A549 (cell line): ENCODE data around the gene THRA. TPM values are rescaled to one million over a fixed set of nuclear protein-coding genes. Genes with fewer than 3 reads are reported as not detected.
"Not testable (repeated sequence)": the region's sequence is repeated elsewhere in the genome, so short reads cannot be mapped to it uniquely, and the experiment has no call there.

Experiments used
- ATAC-seq, 2 experiments: fragments of 200-7000 bp in 1 of 2; fragments of >200 bp in 1 of 2; cut with Nextera tagmentation in 1 of 2; cut with Tn5 transposase in 1 of 2; 3 replicates each; pipeline versions ENCODE4 v1.8.0 to v1.9.1; 2018 to 2020; ENCODE audit warnings: mild to moderate bottlenecking in 1 of 2, moderate library complexity in 1 of 2
- CTCF ChIA-PET: fragments of 300-600 bp; sonication (Branson Sonifier 250); formaldehyde crosslinking; extraction: SDS; loops from one replicate; lab custom pipeline; 2021; ENCODE audit warnings: antibody characterized with exemption, inconsistent platforms; lab: Yijun Ruan, JAX
- POLR2A ChIA-PET: fragments of 350-600 bp; formaldehyde crosslinking; extraction: SDS; loops from one replicate; lab custom pipeline; 2021; ENCODE audit warnings: antibody characterized with exemption, inconsistent platforms; lab: Yijun Ruan, JAX
- DNase-seq, 2 experiments: peaks; one replicate each; pipeline versions ENCODE4 v3.0.0 to v3.0.0-alpha.2; 2011 to 2016; ENCODE audit warnings: low read depth in 1 of 2, low spot score in 1 of 2
- FAIRE-seq: peaks from 2 replicates; lab custom pipeline; 2011; peaks lifted over from hg19 to GRCh38; lab: Jason Lieb, UNC
- H3K27ac ChIP-seq, 2 experiments: fragments of >200 bp; sonication (Bioruptor Twin); formaldehyde crosslinking; 3 replicates each; pipeline ENCODE4 v1.5.1; 2016 to 2017
- H3K4me1 ChIP-seq: fragments of >200 bp; sonication (Bioruptor Twin); formaldehyde crosslinking; 3 replicates; pipeline ENCODE4 v1.6.1; 2016
- H3K4me2 ChIP-seq: fragments of >200 bp; sonication (Bioruptor Twin); formaldehyde crosslinking; 3 replicates; pipeline ENCODE4 v1.6.1; 2016
- H3K4me3 ChIP-seq: fragments of >200 bp; sonication (Bioruptor Twin); formaldehyde crosslinking; 3 replicates; pipeline ENCODE4 v1.5.1; 2016
- H3K9me3 ChIP-seq: fragments of >200 bp; sonication (Bioruptor Twin); formaldehyde crosslinking; 3 replicates; pipeline ENCODE4 v1.6.1; 2016
- BCL3 ChIP-seq: fragments of >200 bp; sonication (Bioruptor Twin); formaldehyde crosslinking; IDR thresholded peaks from 3 replicates; pipeline ENCODE4 v1.6.1; 2016
- CBX2 ChIP-seq: fragments of 200-600 bp; sonication (generic); IDR thresholded peaks from 2 replicates; pipeline ENCODE4 v1.6.1; 2016; ENCODE audit warnings: low read depth, mild to moderate bottlenecking, borderline replicate concordance
- CEBPB ChIP-seq, 2 experiments: fragments of >200 bp in 1 of 2; sonication (Bioruptor Twin) in 1 of 2; formaldehyde crosslinking in 1 of 2; IDR thresholded peaks; 2 replicates each; pipeline ENCODE4 v1.6.1; 2012 to 2016
- CTCF ChIP-seq: fragments of >200 bp; sonication (Bioruptor Twin); formaldehyde crosslinking; IDR thresholded peaks from 3 replicates; pipeline ENCODE4 v1.5.1; 2016
- EHF ChIP-seq: fragments of 250-450 bp; sonication (Bioruptor Pico); IDR thresholded peaks from 2 replicates; pipeline ENCODE4 v1.5.0; 2020; ENCODE audit warnings: mild to moderate bottlenecking
- EP300 ChIP-seq, 2 experiments: fragments of >200 bp; sonication (Bioruptor Twin); formaldehyde crosslinking; IDR thresholded peaks; 2 replicates in 1 of 2; 3 replicates in 1 of 2; pipeline ENCODE4 v1.6.1; 2016 to 2017
- FOSB ChIP-seq: fragments of 250-450 bp; sonication (Bioruptor Pico); IDR thresholded peaks from 2 replicates; pipeline ENCODE4 v1.5.0; 2020; ENCODE audit warnings: mild to moderate bottlenecking, moderate library complexity
- FOXS1 ChIP-seq: fragments of 250-450 bp; sonication (Bioruptor Pico); IDR thresholded peaks from 2 replicates; pipeline ENCODE4 v1.5.0; 2020; ENCODE audit warnings: mild to moderate bottlenecking, moderate library complexity
- HEYL ChIP-seq: fragments of 250-450 bp; sonication (Bioruptor Pico); IDR thresholded peaks from 2 replicates; pipeline ENCODE4 v1.8.0; 2021; ENCODE audit warnings: mild to moderate bottlenecking, moderate library complexity
- PHF8 ChIP-seq: fragments of 200-600 bp; sonication (generic); IDR thresholded peaks from 2 replicates; pipeline ENCODE4 v1.6.1; 2016; ENCODE audit warnings: low read depth, mild to moderate bottlenecking, antibody characterized with exemption, moderate library complexity, borderline replicate concordance
- RARB ChIP-seq: fragments of 250-450 bp; sonication (Bioruptor Pico); IDR thresholded peaks from 2 replicates; pipeline ENCODE4 v1.8.0; 2021; ENCODE audit warnings: mild to moderate bottlenecking, moderate library complexity
- RCOR1 ChIP-seq: fragments of 150-350 bp; IDR thresholded peaks from 2 replicates; pipeline ENCODE4 v1.6.1; 2014; ENCODE audit warnings: antibody characterized with exemption, low read length, low read depth
- RNF2 ChIP-seq: fragments of 200-600 bp; sonication (generic); IDR thresholded peaks from 2 replicates; pipeline ENCODE4 v1.6.1; 2016; ENCODE audit warnings: low read depth, mild to moderate bottlenecking, antibody characterized with exemption, moderate library complexity, borderline replicate concordance
- USF2 ChIP-seq: fragments of 450-650 bp; IDR thresholded peaks from 2 replicates; pipeline ENCODE4 v1.6.1; 2014; ENCODE audit warnings: antibody characterized with exemption
- ZNF302 ChIP-seq: fragments of 250-450 bp; sonication (Bioruptor Pico); IDR thresholded peaks from 2 replicates; pipeline ENCODE4 v1.9.0; 2021; ENCODE audit warnings: inconsistent platforms, mild to moderate bottlenecking, moderate library complexity
- WGBS: methylation state at CpG from one replicate; pipeline ENCODE4 v1.1.6; 2017; ENCODE audit errors: missing lambda C conversion rate; 5-methylcytosine and 5-hydroxymethylcytosine counted together
- polyA plus RNA-seq, 4 experiments: library from polyadenylated mRNA; depleted of rRNA in 3 of 4; stranded (reverse); fragments of >200 nt; fragmentation: RNase III in 1 of 4; extraction: RNeasy Plus Mini Kit Qiagen cat#74134 plus additional on column Dnase treatment in 1 of 4; gene quantifications; 2 replicates in 3 of 4; 3 replicates in 1 of 4; pipeline ENCODE4 v1.2.3, GENCODE V29; 2011 to 2017
- small RNA-seq, 6 experiments: library from RNA; depleted of rRNA; stranded (forward); fragments of <200 nt; gene quantifications; one replicate each; pipeline ENCODE3, GENCODE V24; 2012

THRA gene
- polyA plus RNA-seq, 2 of the 4 experiments (the other 2 are of a cell fraction) = 20.1 to 22.5 TPM

GRCh38 chr17:40135817-40136216 lies 73.1 kb downstream of the THRA start:
- ChIA-PET CTCF (interaction anchor here (1.0 to 4.0 kb wide), 3 partner anchors 12 to 29 kb away, joined by 3 to 25 read pairs (median 4); partner anchors contain the start of gene MSL1), POLR2A (no interaction called here)
- no peak overlapping the region for H3K4me2 ChIP-seq
- DNase-seq = no peak
- WGBS = 95% methylated on average over 3 of the region's 3 CpGs
- no peaks in the 10 kb centered on the region for H3K9me3 ChIP-seq
- no peak for FAIRE-seq
- peaks cover 10% of the 10 kb centered on the region; the same call in 2 of the 3 replicates for H3K4me1 ChIP-seq
- no peak overlapping the region for H3K27ac ChIP-seq
- H3K4me3 ChIP-seq = no peak overlapping the region
- ATAC-seq = no peak
- TF ChIP-seq USF2 = no peak
- TF ChIP-seq PHF8 = no peak
- no peak for TF ChIP-seq RARB (CRISPR knock-in tag)
- TF ChIP-seq CTCF = peak; percentile 25; the same call in 2 of the 3 replicates
- TF ChIP-seq EP300 (IDR thresholded peaks at IDR 0.05) = no peak
- no peak for TF ChIP-seq CEBPB (IDR thresholded peaks at IDR 0.05)

GRCh38 chr17:40139566-40140058 lies 76.8 kb downstream of the THRA start:
- FAIRE-seq (peak; percentile 7), DNase-seq (no peak)
- Histone ChIP-seq H3K4me3 (peak overlapping the region; percentile 58), H3K9me3 (no peaks in the 10 kb centered on the region), H3K27ac (peak overlapping the region; percentile 91 to 98)
- CTCF ChIA-PET = interaction anchor here (0.6 to 9.2 kb wide), 14 partner anchors 9 to 164 kb away, joined by 3 to 77 read pairs (median 4); partner anchors contain the start of genes CSF3 and MSL1
- no peak for TF ChIP-seq ZNF302 (CRISPR knock-in tag)
- TF ChIP-seq RCOR1 = no peak
- TF ChIP-seq EHF (CRISPR knock-in tag) = no peak
- TF ChIP-seq FOXS1 (CRISPR knock-in tag) = no peak
- no peak for TF ChIP-seq PHF8
- no peak for TF ChIP-seq HEYL (CRISPR knock-in tag)
- TF ChIP-seq FOSB (CRISPR knock-in tag) = no peak
- no peak for TF ChIP-seq RNF2
- no peak for TF ChIP-seq BCL3
- no peak for TF ChIP-seq CBX2
- TF ChIP-seq, all 56 proteins: peak for 0
- H3K4me2 ChIP-seq = peak overlapping the region; percentile 85
- ATAC-seq = peak; percentile 13 to 36
- POLR2A ChIA-PET = interaction anchor here (0.6 to 2.5 kb wide), 20 partner anchors 9 to 159 kb away, joined by 3 to 64 read pairs (median 4); partner anchors contain the start of genes MSL1, NR1D1, PSMD3 and THRA
- WGBS = 12% methylated on average over 14 of the region's 14 CpGs
- H3K4me1 ChIP-seq = peaks cover 16% of the 10 kb centered on the region; the same call in 2 of the 3 replicates

- H3K4me1 ChIP-seq = peaks cover 16% of the 10 kb centered on the region; the same call in 2 of the 3 replicates
- H3K9me3 ChIP-seq, DNase-seq, ATAC-seq, H3K4me3 ChIP-seq, FAIRE-seq, H3K4me2 ChIP-seq, H3K27ac ChIP-seq: not testable (repeated sequence)
- 91% methylated on average over 3 of the region's 3 CpGs for WGBS
- ChIA-PET CTCF (interaction anchor here (0.7 to 9.2 kb wide), 10 partner anchors 9 to 129 kb away, joined by 3 to 77 read pairs (median 4); no protein-coding TSS in a partner anchor), POLR2A (interaction anchor here (0.8 kb wide), 1 partner anchor 9 kb away, joined by 3 read pairs; no protein-coding TSS in a partner anchor)
These were observed 80.4 kb downstream of the THRA start for GRCh38 chr17:40143166-40143565.

Small RNA genes lying within 50 kb of the gene (small RNA-seq; reads per million reads assigned to genes)
- gene SNORD124 = 10.4 to 410 (median 71.9) reads per million in 6 experiments

Other genes starting within 250 kb of the THRA start
- gene IKZF3, start 198.7 kb upstream of the THRA start, polyA plus RNA-seq (2011; rRNA removed) = not detected in 2 replicates
- gene IKZF3, start 198.7 kb upstream of the THRA start, polyA plus RNA-seq (2017; fragmentation: RNase III; extraction: RNeasy Plus Mini Kit Qiagen cat#74134 plus additional on column Dnase treatment) = not detected in 3 replicates
- not detected in 2 replicates for gene ZPBP2, start 194.8 kb upstream of the THRA start, polyA plus RNA-seq (2011; rRNA removed)
- gene ZPBP2, start 194.8 kb upstream of the THRA start, polyA plus RNA-seq (2017; fragmentation: RNase III; extraction: RNeasy Plus Mini Kit Qiagen cat#74134 plus additional on column Dnase treatment) = not detected in 3 replicates
- gene GSDMB, start 144.3 kb upstream of the THRA start, polyA plus RNA-seq (2011; rRNA removed) = 7.7 and 9.4 TPM in 2 replicates
- gene GSDMB, start 144.3 kb upstream of the THRA start, polyA plus RNA-seq (2017; fragmentation: RNase III; extraction: RNeasy Plus Mini Kit Qiagen cat#74134 plus additional on column Dnase treatment) = 4.9 to 6.8 TPM (median 6.4 TPM) in 3 replicates
- gene ORMDL3, start 135.4 kb upstream of the THRA start, polyA plus RNA-seq (2011; rRNA removed) = 26.9 and 49.0 TPM in 2 replicates
- 41.4 to 52.1 TPM (median 51.0 TPM) in 3 replicates for gene ORMDL3, start 135.4 kb upstream of the THRA start, polyA plus RNA-seq (2017; fragmentation: RNase III; extraction: RNeasy Plus Mini Kit Qiagen cat#74134 plus additional on column Dnase treatment)
- gene LRRC3C, start 135.2 kb upstream of the THRA start, polyA plus RNA-seq (2011; rRNA removed) = not detected in 2 replicates
- not detected in 3 replicates for gene LRRC3C, start 135.2 kb upstream of the THRA start, polyA plus RNA-seq (2017; fragmentation: RNase III; extraction: RNeasy Plus Mini Kit Qiagen cat#74134 plus additional on column Dnase treatment)
- gene GSDMA, start 100.0 kb upstream of the THRA start, polyA plus RNA-seq (2011; rRNA removed) = not detected in 2 replicates
- not detected in 3 replicates for gene GSDMA, start 100.0 kb upstream of the THRA start, polyA plus RNA-seq (2017; fragmentation: RNase III; extraction: RNeasy Plus Mini Kit Qiagen cat#74134 plus additional on column Dnase treatment)
- gene PSMD3, start 82.2 kb upstream of the THRA start, polyA plus RNA-seq (2011; rRNA removed) = 87.7 and 113 TPM in 2 replicates
- gene PSMD3, start 82.2 kb upstream of the THRA start, polyA plus RNA-seq (2017; fragmentation: RNase III; extraction: RNeasy Plus Mini Kit Qiagen cat#74134 plus additional on column Dnase treatment) = 186 to 193 TPM (median 187 TPM) in 3 replicates
- gene CSF3, start 47.5 kb upstream of the THRA start, polyA plus RNA-seq (2011; rRNA removed) = 0.41 TPM in 1 of 2 replicates, not detected in the other
- not detected in 3 replicates for gene CSF3, start 47.5 kb upstream of the THRA start, polyA plus RNA-seq (2017; fragmentation: RNase III; extraction: RNeasy Plus Mini Kit Qiagen cat#74134 plus additional on column Dnase treatment)
- gene MED24, start 8.6 kb upstream of the THRA start, polyA plus RNA-seq (2011; rRNA removed) = 63.6 and 89.5 TPM in 2 replicates
- gene MED24, start 8.6 kb upstream of the THRA start, polyA plus RNA-seq (2017; fragmentation: RNase III; extraction: RNeasy Plus Mini Kit Qiagen cat#74134 plus additional on column Dnase treatment) = 60.7 to 64.5 TPM (median 60.8 TPM) in 3 replicates
- 1.2 and 2.4 TPM in 2 replicates for gene NR1D1, start 37.6 kb downstream of the THRA start, polyA plus RNA-seq (2011; rRNA removed)
- 3.0 to 4.6 TPM (median 4.4 TPM) in 3 replicates for gene NR1D1, start 37.6 kb downstream of the THRA start, polyA plus RNA-seq (2017; fragmentation: RNase III; extraction: RNeasy Plus Mini Kit Qiagen cat#74134 plus additional on column Dnase treatment)
- gene MSL1, start 59.0 kb downstream of the THRA start, polyA plus RNA-seq (2011; rRNA removed) = 87.8 and 95.1 TPM in 2 replicates
- gene MSL1, start 59.0 kb downstream of the THRA start, polyA plus RNA-seq (2017; fragmentation: RNase III; extraction: RNeasy Plus Mini Kit Qiagen cat#74134 plus additional on column Dnase treatment) = 60.4 to 70.1 TPM (median 64.8 TPM) in 3 replicates
- 62.8 and 67.9 TPM in 2 replicates for gene CASC3, start 77.6 kb downstream of the THRA start, polyA plus RNA-seq (2011; rRNA removed)
- gene CASC3, start 77.6 kb downstream of the THRA start, polyA plus RNA-seq (2017; fragmentation: RNase III; extraction: RNeasy Plus Mini Kit Qiagen cat#74134 plus additional on column Dnase treatment) = 44.5 to 48.2 TPM (median 45.5 TPM) in 3 replicates
- 3.7 and 4.1 TPM in 2 replicates for gene RAPGEFL1, start 114.5 kb downstream of the THRA start, polyA plus RNA-seq (2011; rRNA removed)
- 4.7 to 4.8 TPM (median 4.8 TPM) in 3 replicates for gene RAPGEFL1, start 114.5 kb downstream of the THRA start, polyA plus RNA-seq (2017; fragmentation: RNase III; extraction: RNeasy Plus Mini Kit Qiagen cat#74134 plus additional on column Dnase treatment)
- 13.8 and 15.3 TPM in 2 replicates for gene WIPF2, start 156.3 kb downstream of the THRA start, polyA plus RNA-seq (2011; rRNA removed)
- 19.3 to 21.5 TPM (median 20.8 TPM) in 3 replicates for gene WIPF2, start 156.3 kb downstream of the THRA start, polyA plus RNA-seq (2017; fragmentation: RNase III; extraction: RNeasy Plus Mini Kit Qiagen cat#74134 plus additional on column Dnase treatment)
- gene CDC6, start 224.9 kb downstream of the THRA start, polyA plus RNA-seq (2011; rRNA removed) = 71.4 and 79.5 TPM in 2 replicates
- 66.6 to 67.5 TPM (median 67.0 TPM) in 3 replicates for gene CDC6, start 224.9 kb downstream of the THRA start, polyA plus RNA-seq (2017; fragmentation: RNase III; extraction: RNeasy Plus Mini Kit Qiagen cat#74134 plus additional on column Dnase treatment)
- 8.6 and 9.9 TPM in 2 replicates for gene RARA, start 246.2 kb downstream of the THRA start, polyA plus RNA-seq (2011; rRNA removed)
- gene RARA, start 246.2 kb downstream of the THRA start, polyA plus RNA-seq (2017; fragmentation: RNase III; extraction: RNeasy Plus Mini Kit Qiagen cat#74134 plus additional on column Dnase treatment) = 17.2 to 18.5 TPM (median 17.9 TPM) in 3 replicates